ENCODE data around the gene AGMO. TPM values are rescaled to one million over a fixed set of nuclear protein-coding genes. Genes with fewer than 3 reads are reported as not detected.

AGMO gene
- polyA plus RNA-seq, 1 donor (not counting 4 experiments of a cell fraction or from before 2014, with no cell fraction given), result not detected

DNA sequence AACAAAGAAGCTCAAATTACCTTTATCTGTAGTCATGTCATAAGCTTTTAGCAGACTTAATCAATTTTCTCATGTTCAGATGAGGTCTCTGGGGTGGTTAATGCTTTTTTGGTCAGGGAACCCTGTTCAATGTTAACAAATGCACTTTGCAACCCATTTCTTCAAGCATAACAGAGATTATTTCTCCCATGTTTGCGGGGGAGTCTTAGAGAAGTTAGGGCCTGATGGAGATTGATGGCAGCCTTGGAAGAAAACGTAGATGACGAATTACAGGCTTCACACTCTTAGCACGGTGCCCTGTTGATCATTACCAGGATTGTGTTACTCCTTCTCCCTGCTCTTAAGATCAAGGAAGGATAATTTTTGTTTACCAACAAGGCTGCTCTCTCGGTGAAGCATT is 76.4 kb downstream of the AGMO start:
- H3K4me3 ChIP-seq (ENCODE audit: control insufficient read depth in 2 of 3, extremely low read depth in 1 of 3, insufficient read depth in 2 of 3, low read depth in 1 of 3, low read length in 3 of 3), result no peak overlapping the region
- no peaks in the 10 kb centered on the region for H3K79me2 ChIP-seq (ENCODE audit: control insufficient read depth, insufficient read depth, low read length)
- dilution Hi-C loops (cut with MboI; ENCODE audit: extremely low pct_ligation_motif_present, low sequenced_read_pairs), result no loop called here
- no peaks in the 10 kb centered on the region for H3K4me1 ChIP-seq (ENCODE audit: control insufficient read depth, extremely low read depth, insufficient read depth, low read length)
- H3K4me2 ChIP-seq (ENCODE audit: control insufficient read depth, extremely low read depth, insufficient read depth, low read depth, low read length), result no peak overlapping the region
- no peaks in the 10 kb centered on the region for H4K20me1 ChIP-seq (ENCODE audit: control insufficient read depth, extremely low read depth, insufficient read depth, low read length)
- no peak overlapping the region for H3K27ac ChIP-seq (ENCODE audit: control insufficient read depth, insufficient read depth, low read length)
- H3K27me3 ChIP-seq (ENCODE audit: control insufficient read depth, extremely low read depth, insufficient read depth, low read length), result no peaks in the 10 kb centered on the region
- H3K9me3 ChIP-seq (ENCODE audit: control insufficient read depth, low read depth, low read length), result no peaks in the 10 kb centered on the region
- FAIRE-seq (no peak), DNase-seq (ENCODE audit: low read depth, low spot score) (no peak)
- no peaks in the 10 kb centered on the region for H3K36me3 ChIP-seq (ENCODE audit: control insufficient read depth in 2 of 2, extremely low read depth in 1 of 2, insufficient read depth in 2 of 2, low read length in 2 of 2)
- no peak overlapping the region for H2AFZ ChIP-seq (ENCODE audit: control insufficient read depth, low read length)
- no peak for TF ChIP-seq EZH2 (IDR thresholded peaks at IDR 0.05; ENCODE audit: low read length)
- no peak for TF ChIP-seq CTCF (optimal IDR thresholded peaks at IDR 0.05 in 1 of 3, IDR thresholded peaks at IDR 0.05 in 1 of 3, conservative IDR thresholded peaks at IDR 0.05 in 1 of 3; ENCODE audit: extremely low read depth in 1 of 3, insufficient read depth in 2 of 3, low read length in 3 of 3)
- no peak overlapping the region for H3K9ac ChIP-seq (ENCODE audit: control insufficient read depth, extremely low read depth, insufficient read depth, low read length)
- no peaks in the 10 kb centered on the region for H3K9me1 ChIP-seq (ENCODE audit: control insufficient read depth, extremely low read depth, insufficient read depth, low read length)

DNA sequence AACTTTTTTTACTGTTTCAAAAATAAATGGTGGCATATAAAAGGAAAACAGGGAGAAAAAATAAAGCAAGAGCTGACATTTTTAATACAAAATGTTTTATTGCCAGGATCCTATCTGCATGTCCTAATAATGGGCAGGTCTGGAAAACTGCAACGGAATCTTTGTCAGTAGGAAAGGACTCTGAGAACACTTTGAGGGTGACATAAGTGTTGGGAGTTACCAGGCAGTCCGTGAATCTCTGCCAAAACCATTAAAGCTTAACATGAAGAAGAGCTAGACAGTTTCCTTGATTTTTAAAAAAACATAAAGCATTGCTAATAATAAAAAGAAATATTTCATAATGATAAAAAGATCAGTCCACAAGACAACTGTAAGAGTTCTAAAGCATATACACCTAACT is 80.7 kb downstream of the AGMO start:
- DNase-seq (ENCODE audit: low read depth, low spot score) (no peak), FAIRE-seq (no peak)
- no peak overlapping the region for H3K4me3 ChIP-seq (ENCODE audit: control insufficient read depth in 2 of 3, extremely low read depth in 1 of 3, insufficient read depth in 2 of 3, low read depth in 1 of 3, low read length in 3 of 3)
- H3K4me2 ChIP-seq (ENCODE audit: control insufficient read depth, extremely low read depth, insufficient read depth, low read depth, low read length), result no peak overlapping the region
- TF ChIP-seq EZH2 (IDR thresholded peaks at IDR 0.05; ENCODE audit: low read length) (no peak), CTCF (optimal IDR thresholded peaks at IDR 0.05 in 1 of 3, IDR thresholded peaks at IDR 0.05 in 1 of 3, conservative IDR thresholded peaks at IDR 0.05 in 1 of 3; ENCODE audit: extremely low read depth in 1 of 3, insufficient read depth in 2 of 3, low read length in 3 of 3) (no peak)
- no peaks in the 10 kb centered on the region for H3K4me1 ChIP-seq (ENCODE audit: control insufficient read depth, extremely low read depth, insufficient read depth, low read length)
- no peak overlapping the region for H3K9ac ChIP-seq (ENCODE audit: control insufficient read depth, extremely low read depth, insufficient read depth, low read length)
- H3K9me3 ChIP-seq (ENCODE audit: control insufficient read depth, low read depth, low read length), result no peaks in the 10 kb centered on the region
- dilution Hi-C loops (cut with MboI; ENCODE audit: extremely low pct_ligation_motif_present, low sequenced_read_pairs), result no loop called here
- no peaks in the 10 kb centered on the region for H3K9me1 ChIP-seq (ENCODE audit: control insufficient read depth, extremely low read depth, insufficient read depth, low read length)
- H2AFZ ChIP-seq (ENCODE audit: control insufficient read depth, low read length), result no peak overlapping the region
- no peaks in the 10 kb centered on the region for H3K27me3 ChIP-seq (ENCODE audit: control insufficient read depth, extremely low read depth, insufficient read depth, low read length)
- H3K27ac ChIP-seq (ENCODE audit: control insufficient read depth, insufficient read depth, low read length), result no peak overlapping the region
- H3K79me2 ChIP-seq (ENCODE audit: control insufficient read depth, insufficient read depth, low read length), result no peaks in the 10 kb centered on the region
- H4K20me1 ChIP-seq (ENCODE audit: control insufficient read depth, extremely low read depth, insufficient read depth, low read length), result no peaks in the 10 kb centered on the region
- no peaks in the 10 kb centered on the region for H3K36me3 ChIP-seq (ENCODE audit: control insufficient read depth in 2 of 2, extremely low read depth in 1 of 2, insufficient read depth in 2 of 2, low read length in 2 of 2)

Measured in keratinocyte (primary cell).